ENCODE data around the gene PC.
A peak's percentile ranks its signal among the peaks of the same experiment; 100 is the strongest.

PC gene

GRCh38 chr11:66905631-66906030 lies 52.6 kb downstream of the PC start:
- no peaks in the 10 kb centered on the region for H3K9me3 ChIP-seq (ENCODE audit: control insufficient read depth, low read length)
- DNase-seq (ENCODE audit: low read depth), result no peak
- H3K4me1 ChIP-seq (ENCODE audit: control insufficient read depth, insufficient read depth, low read length), result peaks cover 41% of the 10 kb centered on the region
- no peaks in the 10 kb centered on the region for H3K36me3 ChIP-seq (ENCODE audit: control insufficient read depth, insufficient read depth, low read length, severe bottlenecking)
- no peaks in the 10 kb centered on the region for H3K27me3 ChIP-seq (replicated peaks; ENCODE audit: control insufficient read depth, insufficient read depth, low read length)
- peak overlapping the region; percentile 73 for H3K4me3 ChIP-seq (ENCODE audit: low read length)
- H3K9ac ChIP-seq (ENCODE audit: low read length), result peak overlapping the region; percentile 4

- no peak for DNase-seq (ENCODE audit: low read depth)
- H3K4me3 ChIP-seq (ENCODE audit: low read length), result no peak overlapping the region
- no peaks in the 10 kb centered on the region for H3K36me3 ChIP-seq (ENCODE audit: control insufficient read depth, insufficient read depth, low read length, severe bottlenecking)
- H3K27me3 ChIP-seq (replicated peaks; ENCODE audit: control insufficient read depth, insufficient read depth, low read length), result no peaks in the 10 kb centered on the region
- H3K4me1 ChIP-seq (ENCODE audit: control insufficient read depth, insufficient read depth, low read length), result peaks cover 41% of the 10 kb centered on the region
- H3K9me3 ChIP-seq (ENCODE audit: control insufficient read depth, low read length), result no peaks in the 10 kb centered on the region
- H3K9ac ChIP-seq (ENCODE audit: low read length), result peak overlapping the region; percentile 4
These were observed 53.1 kb downstream of the PC start for GRCh38 chr11:66904981-66905521.

GRCh38 chr11:66904561-66904960 lies 53.6 kb downstream of the PC start:
- no peak for DNase-seq (ENCODE audit: low read depth)
- Histone ChIP-seq H3K4me3 (ENCODE audit: low read length) (no peak overlapping the region), H3K9ac (ENCODE audit: low read length) (no peak overlapping the region)

GRCh38 chr11:66904055-66904454 lies 54.1 kb downstream of the PC start:
- Histone ChIP-seq H3K36me3 (ENCODE audit: control insufficient read depth, insufficient read depth, low read length, severe bottlenecking) (no peaks in the 10 kb centered on the region), H3K27me3 (replicated peaks; ENCODE audit: control insufficient read depth, insufficient read depth, low read length) (no peaks in the 10 kb centered on the region), H3K9me3 (ENCODE audit: control insufficient read depth, low read length) (no peaks in the 10 kb centered on the region)

More at GRCh38 chr11:66904561-66904960, 53.6 kb downstream of the PC start:
- H3K4me1 ChIP-seq (ENCODE audit: control insufficient read depth, insufficient read depth, low read length), result peaks cover 41% of the 10 kb centered on the region
- no peaks in the 10 kb centered on the region for H3K36me3 ChIP-seq (ENCODE audit: control insufficient read depth, insufficient read depth, low read length, severe bottlenecking)
- H3K27me3 ChIP-seq (replicated peaks; ENCODE audit: control insufficient read depth, insufficient read depth, low read length), result no peaks in the 10 kb centered on the region
- no peaks in the 10 kb centered on the region for H3K9me3 ChIP-seq (ENCODE audit: control insufficient read depth, low read length)

GRCh38 chr11:66902486-66903177 lies 55.6 kb downstream of the PC start:
- no peaks in the 10 kb centered on the region for H3K36me3 ChIP-seq (ENCODE audit: control insufficient read depth, insufficient read depth, low read length, severe bottlenecking)
- DNase-seq (ENCODE audit: low read depth), result no peak
- no peaks in the 10 kb centered on the region for H3K9me3 ChIP-seq (ENCODE audit: control insufficient read depth, low read length)
- H3K27me3 ChIP-seq (replicated peaks; ENCODE audit: control insufficient read depth, insufficient read depth, low read length), result no peaks in the 10 kb centered on the region
- peaks cover 32% of the 10 kb centered on the region for H3K4me1 ChIP-seq (ENCODE audit: control insufficient read depth, insufficient read depth, low read length)
- H3K9ac ChIP-seq (ENCODE audit: low read length), result no peak overlapping the region
- H3K4me3 ChIP-seq (ENCODE audit: low read length), result no peak overlapping the region

More at GRCh38 chr11:66904055-66904454, 54.1 kb downstream of the PC start:
- Histone ChIP-seq H3K4me3 (ENCODE audit: low read length) (no peak overlapping the region), H3K9ac (ENCODE audit: low read length) (no peak overlapping the region), H3K4me1 (ENCODE audit: control insufficient read depth, insufficient read depth, low read length) (peaks cover 41% of the 10 kb centered on the region)
- peak; percentile 8 for DNase-seq (ENCODE audit: low read depth)

GRCh38 chr11:66901964-66902390 lies 56.2 kb downstream of the PC start:
- DNase-seq (ENCODE audit: low read depth), result no peak
- no peaks in the 10 kb centered on the region for H3K9me3 ChIP-seq (ENCODE audit: control insufficient read depth, low read length)
- peaks cover 25% of the 10 kb centered on the region for H3K4me1 ChIP-seq (ENCODE audit: control insufficient read depth, insufficient read depth, low read length)
- H3K9ac ChIP-seq (ENCODE audit: low read length), result no peak overlapping the region
- no peaks in the 10 kb centered on the region for H3K36me3 ChIP-seq (ENCODE audit: control insufficient read depth, insufficient read depth, low read length, severe bottlenecking)
- no peaks in the 10 kb centered on the region for H3K27me3 ChIP-seq (replicated peaks; ENCODE audit: control insufficient read depth, insufficient read depth, low read length)
- H3K4me3 ChIP-seq (ENCODE audit: low read length), result no peak overlapping the region

- H3K4me3 ChIP-seq (ENCODE audit: low read length), result no peak overlapping the region
- H3K36me3 ChIP-seq (ENCODE audit: control insufficient read depth, insufficient read depth, low read length, severe bottlenecking), result no peaks in the 10 kb centered on the region
- H3K9me3 ChIP-seq (ENCODE audit: control insufficient read depth, low read length), result no peaks in the 10 kb centered on the region
- no peaks in the 10 kb centered on the region for H3K27me3 ChIP-seq (replicated peaks; ENCODE audit: control insufficient read depth, insufficient read depth, low read length)
- H3K4me1 ChIP-seq (ENCODE audit: control insufficient read depth, insufficient read depth, low read length), result peaks cover 15% of the 10 kb centered on the region
- no peak for DNase-seq (ENCODE audit: low read depth)
- no peak overlapping the region for H3K9ac ChIP-seq (ENCODE audit: low read length)
These were observed 64.0 kb downstream of the PC start for GRCh38 chr11:66894141-66894540.

GRCh38 chr11:66892911-66893310 lies 65.3 kb downstream of the PC start:
- no peak overlapping the region for H3K9ac ChIP-seq (ENCODE audit: low read length)
- H3K4me3 ChIP-seq (ENCODE audit: low read length), result no peak overlapping the region
- H3K36me3 ChIP-seq (ENCODE audit: control insufficient read depth, insufficient read depth, low read length, severe bottlenecking), result peaks cover 3% of the 10 kb centered on the region
- no peaks in the 10 kb centered on the region for H3K27me3 ChIP-seq (replicated peaks; ENCODE audit: control insufficient read depth, insufficient read depth, low read length)
- H3K9me3 ChIP-seq (ENCODE audit: control insufficient read depth, low read length), result no peaks in the 10 kb centered on the region
- peaks cover 15% of the 10 kb centered on the region for H3K4me1 ChIP-seq (ENCODE audit: control insufficient read depth, insufficient read depth, low read length)
- DNase-seq (ENCODE audit: low read depth), result no peak

- Histone ChIP-seq H3K27me3 (replicated peaks; ENCODE audit: control insufficient read depth, insufficient read depth, low read length) (no peaks in the 10 kb centered on the region), H3K9me3 (ENCODE audit: control insufficient read depth, low read length) (no peaks in the 10 kb centered on the region), H3K9ac (ENCODE audit: low read length) (no peak overlapping the region), H3K4me1 (ENCODE audit: control insufficient read depth, insufficient read depth, low read length) (peaks cover 23% of the 10 kb centered on the region), H3K4me3 (ENCODE audit: low read length) (no peak overlapping the region), H3K36me3 (ENCODE audit: control insufficient read depth, insufficient read depth, low read length, severe bottlenecking) (peaks cover 3% of the 10 kb centered on the region)
- peak; percentile 91 for DNase-seq (ENCODE audit: low read depth)
These were observed 66.1 kb downstream of the PC start for GRCh38 chr11:66891851-66892660.

- no peak overlapping the region for H3K4me3 ChIP-seq (ENCODE audit: low read length)
These were observed 68.2 kb downstream of the PC start for GRCh38 chr11:66889960-66890359.

GRCh38 chr11:66888282-66888681 lies 69.9 kb downstream of the PC start:
- Histone ChIP-seq H3K4me1 (ENCODE audit: control insufficient read depth, insufficient read depth, low read length) (peaks cover 37% of the 10 kb centered on the region), H3K27me3 (replicated peaks; ENCODE audit: control insufficient read depth, insufficient read depth, low read length) (no peaks in the 10 kb centered on the region), H3K36me3 (ENCODE audit: control insufficient read depth, insufficient read depth, low read length, severe bottlenecking) (peaks cover 3% of the 10 kb centered on the region), H3K4me3 (ENCODE audit: low read length) (no peak overlapping the region), H3K9me3 (ENCODE audit: control insufficient read depth, low read length) (no peaks in the 10 kb centered on the region), H3K9ac (ENCODE audit: low read length) (no peak overlapping the region)
- no peak for DNase-seq (ENCODE audit: low read depth)

More at GRCh38 chr11:66889960-66890359, 68.2 kb downstream of the PC start:
- no peaks in the 10 kb centered on the region for H3K27me3 ChIP-seq (replicated peaks; ENCODE audit: control insufficient read depth, insufficient read depth, low read length)
- peak; percentile 50 for DNase-seq (ENCODE audit: low read depth)
- peaks cover 32% of the 10 kb centered on the region for H3K4me1 ChIP-seq (ENCODE audit: control insufficient read depth, insufficient read depth, low read length)
- H3K9ac ChIP-seq (ENCODE audit: low read length), result no peak overlapping the region
- no peaks in the 10 kb centered on the region for H3K9me3 ChIP-seq (ENCODE audit: control insufficient read depth, low read length)
- H3K36me3 ChIP-seq (ENCODE audit: control insufficient read depth, insufficient read depth, low read length, severe bottlenecking), result peaks cover 3% of the 10 kb centered on the region
